GM21737 (cell line): Measurements from ENCODE around the gene IL13RA2.

Experiments
- ATAC-seq: cut with Tn5 transposase; IDR thresholded peaks from one replicate; pipeline ENCODE4 v1.9.1; 2021; ENCODE audit warnings: mild to moderate bottlenecking, moderate library complexity; ENCODE audit not compliant: unreplicated experiment

Gene IL13RA2

DNA sequence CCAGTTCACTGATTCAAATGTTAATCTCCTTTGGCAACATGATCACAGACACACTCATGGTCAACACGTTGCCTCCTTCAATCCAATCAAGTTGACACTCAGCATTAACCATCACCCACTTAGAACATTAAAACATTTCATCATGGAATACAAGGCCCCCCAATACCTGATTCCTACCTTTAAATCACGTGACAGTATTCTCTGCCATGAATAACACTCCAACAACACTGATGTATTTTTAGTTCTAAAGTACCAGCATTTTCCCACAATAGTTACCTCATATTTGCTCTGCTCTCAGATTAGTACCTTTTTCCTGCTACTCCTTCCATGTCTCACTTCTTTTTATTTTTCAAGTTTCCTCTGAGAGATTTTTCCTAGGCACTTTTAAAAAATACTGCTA, 19.6 kb downstream of the IL13RA2 start:
- no peak for ATAC-seq

DNA sequence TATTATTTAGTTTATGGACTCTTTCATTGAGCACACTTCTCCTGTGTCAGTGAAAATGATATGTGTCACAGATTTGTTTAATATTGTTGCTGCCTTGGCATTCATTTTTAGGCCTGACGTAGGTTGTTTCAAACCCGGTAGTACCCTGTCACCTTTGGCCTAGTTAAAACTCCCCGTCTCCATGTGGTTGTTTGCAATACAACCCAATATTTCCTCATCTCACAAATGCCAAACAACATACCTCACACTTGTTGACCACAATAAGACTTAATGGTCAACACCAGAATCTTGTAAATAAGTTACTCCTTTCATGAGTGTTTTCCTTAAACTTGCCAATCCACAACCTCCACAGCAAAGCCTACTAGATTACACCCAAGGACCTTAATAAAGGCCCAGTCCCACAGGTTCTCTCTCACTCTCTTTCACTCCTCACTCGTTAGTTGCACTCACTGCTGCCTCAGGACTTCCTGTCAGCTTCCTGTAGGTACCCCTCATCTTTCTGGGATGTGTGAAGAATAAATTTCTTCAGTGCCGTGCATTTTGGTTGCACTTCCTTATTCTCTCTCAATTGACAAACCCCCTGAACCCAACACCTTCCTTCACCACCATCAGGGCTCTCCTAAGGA, 31.3 kb downstream of the IL13RA2 start:
- ATAC-seq = no peak

DNA sequence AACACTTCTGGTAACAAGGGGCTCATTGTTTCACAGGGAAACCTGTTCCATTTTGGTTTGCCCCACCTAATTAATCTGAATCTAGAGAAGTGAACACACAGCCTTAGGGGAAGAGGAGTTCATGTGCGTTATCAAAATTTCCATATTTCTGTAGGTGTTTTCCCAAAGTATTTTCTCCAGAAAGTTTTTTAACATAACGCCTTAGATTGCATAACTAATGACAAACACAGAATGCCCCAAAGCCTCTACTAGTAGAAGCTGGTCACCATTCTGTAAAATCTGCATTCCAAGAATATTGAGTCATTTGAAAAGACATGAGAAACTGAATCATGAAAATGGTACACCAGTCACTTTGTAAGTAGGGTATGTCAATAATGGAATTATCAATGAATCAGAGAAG, 41.1 kb downstream of the IL13RA2 start:
- ATAC-seq = no peak

DNA sequence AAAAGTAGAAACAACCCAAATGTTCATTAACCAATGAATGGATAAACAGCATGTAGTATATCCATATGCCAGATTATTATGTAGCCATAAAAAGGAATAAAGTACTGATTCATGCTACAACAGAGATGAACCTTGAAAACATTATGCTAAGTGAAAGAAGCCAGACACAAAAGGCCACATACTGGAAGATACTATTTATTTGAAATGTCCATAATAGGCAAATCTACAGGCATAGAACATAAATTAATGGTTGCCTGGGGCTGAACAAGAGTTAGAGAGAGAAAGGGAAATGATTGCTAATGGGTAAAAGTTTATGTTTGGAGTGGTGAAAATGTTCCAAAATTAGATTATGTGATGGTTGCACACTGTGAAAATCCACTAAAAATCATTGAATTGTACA, 44.4 kb downstream of the IL13RA2 start:
- no peak for ATAC-seq

DNA sequence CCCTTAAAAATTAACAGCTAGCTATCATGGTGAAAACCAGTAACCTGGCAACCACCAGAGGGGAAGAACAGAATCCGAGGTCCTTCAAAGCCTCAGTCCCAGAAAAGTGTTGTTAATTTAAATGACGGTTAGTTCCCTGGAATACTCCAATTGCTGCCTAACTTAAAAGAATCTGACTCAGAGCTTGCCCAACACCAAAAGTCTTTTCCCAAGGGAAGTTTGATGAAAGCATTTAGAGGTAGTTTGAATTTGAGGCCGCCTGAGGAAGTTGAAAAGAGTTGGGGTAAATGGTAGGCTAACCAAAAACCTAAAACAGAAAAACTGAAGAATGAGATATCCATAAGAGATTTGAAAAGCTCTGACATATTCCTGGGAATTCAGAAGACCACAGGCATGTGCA, 46.6 kb downstream of the IL13RA2 start:
- no peak for ATAC-seq

DNA sequence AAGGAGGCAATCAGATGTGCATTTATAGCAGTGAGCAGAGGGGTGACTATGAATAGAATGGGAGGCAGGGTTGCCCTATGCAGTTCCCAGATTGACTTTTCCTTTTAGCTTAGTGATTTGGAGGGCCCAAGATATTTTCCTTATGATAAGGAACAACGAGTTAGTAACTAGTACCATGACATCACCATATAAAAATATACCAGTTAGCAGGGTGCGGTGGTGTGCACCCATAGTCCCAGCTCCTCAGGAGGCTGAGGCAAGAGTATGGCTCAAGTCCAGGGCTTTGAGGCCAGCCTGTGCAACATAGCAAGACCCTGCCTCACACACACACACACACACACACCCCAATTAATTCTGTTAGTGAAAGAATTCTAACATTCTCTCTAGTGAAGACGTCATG, 53.0 kb downstream of the IL13RA2 start:
- no peak for ATAC-seq

DNA sequence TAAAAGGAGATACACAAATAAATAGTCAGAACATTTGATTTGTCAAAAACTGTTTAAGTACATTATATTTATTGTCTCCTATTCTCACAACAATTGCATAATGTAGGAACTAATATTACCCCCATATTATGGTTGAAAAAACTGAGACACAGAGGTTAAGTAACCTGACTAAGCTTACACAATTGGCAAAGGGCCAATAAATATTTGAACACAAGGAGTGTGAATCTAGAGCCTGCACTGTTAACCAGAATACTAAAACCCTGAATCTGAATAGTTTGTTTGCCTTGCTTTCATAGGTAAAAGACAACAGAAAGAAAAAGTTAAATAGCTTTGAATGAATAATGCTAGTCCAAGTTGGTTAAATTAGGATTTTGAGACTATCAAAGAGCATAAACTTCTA, 55.2 kb downstream of the IL13RA2 start:
- no peak for ATAC-seq

DNA sequence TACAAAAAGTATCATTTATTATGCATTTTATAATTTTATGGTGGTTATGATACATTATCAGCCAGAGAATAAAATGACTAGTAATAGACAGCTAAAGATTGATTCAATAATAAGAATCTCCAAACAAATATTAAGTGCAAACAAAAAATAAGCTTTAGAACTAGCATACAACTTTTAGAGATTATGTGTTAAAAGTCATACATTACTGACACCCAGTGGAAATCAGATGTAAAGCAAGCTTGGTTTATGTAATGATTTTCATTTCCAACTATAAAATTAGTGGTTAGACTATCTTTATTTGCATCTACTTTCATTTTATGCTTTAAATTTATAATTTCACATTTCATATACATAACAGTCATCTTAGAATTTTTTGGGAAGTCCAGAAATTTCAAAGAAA, 57.7 kb downstream of the IL13RA2 start:
- ATAC-seq = no peak
